A673 (cell line): ENCODE results near the gene DDB1. TPM values are rescaled to one million over a fixed set of nuclear protein-coding genes. Genes with fewer than 3 reads are reported as not detected.

ENCODE experiments used
- BruUV-seq: library from RNA; stranded (reverse); fragments of 400-500 nt; replicated peaks from 2 replicates; lab custom pipeline; 2021; lab: Mats Ljungman, UMichigan
- CTCF ChIA-PET: fragments of 300-600 bp; sonication (Branson Sonifier 250); formaldehyde crosslinking; loops from one replicate; lab custom pipeline; 2022; ENCODE audit warnings: antibody characterized with exemption; lab: Charles Lee
- POLR2A ChIA-PET: fragments of 300-600 bp; sonication (Branson Sonifier 250); formaldehyde crosslinking; loops from one replicate; lab custom pipeline; 2022; ENCODE audit warnings: antibody characterized with exemption; ENCODE audit not compliant: low non-redundant PET; lab: Charles Lee
- DNase-seq: peaks from one replicate; pipeline ENCODE4 v3.0.0-alpha.2; 2015; ENCODE audit warnings: low spot score
- H3K27ac ChIP-seq: fragments of 200-600 bp; sonication (generic); 2 replicates; pipeline ENCODE4 v1.5.1; 2016; ENCODE audit warnings: mixed run types, low read depth, mild to moderate bottlenecking, mixed read lengths, antibody characterized with exemption, low read length; ENCODE audit not compliant: poor library complexity, severe bottlenecking
- H3K27me3 ChIP-seq: fragments of 200-600 bp; sonication (generic); replicated peaks from 2 replicates; pipeline ENCODE4 v1.6.1; 2017; ENCODE audit warnings: mixed run types, low read depth, mild to moderate bottlenecking, mixed read lengths, antibody characterized with exemption, low read length; ENCODE audit not compliant: insufficient read depth, poor library complexity
- H3K36me3 ChIP-seq: fragments of 200-600 bp; sonication (generic); 2 replicates; pipeline ENCODE4 v1.6.1; 2016; ENCODE audit warnings: mixed run types, mild to moderate bottlenecking, mixed read lengths, antibody characterized with exemption, low read length; ENCODE audit not compliant: insufficient read depth, poor library complexity, severe bottlenecking
- H3K4me1 ChIP-seq: fragments of 200-600 bp; sonication (generic); 2 replicates; pipeline ENCODE4 v1.6.1; 2017; ENCODE audit warnings: mixed run types, mild to moderate bottlenecking, mixed read lengths, antibody characterized with exemption, low read length; ENCODE audit not compliant: insufficient read depth, poor library complexity, severe bottlenecking
- H3K4me3 ChIP-seq: fragments of 200-600 bp; sonication (generic); 2 replicates; pipeline ENCODE4 v1.5.1; 2016; ENCODE audit warnings: low read depth, mixed run types, mild to moderate bottlenecking, mixed read lengths, low read length; ENCODE audit not compliant: poor library complexity, severe bottlenecking
- H3K9me3 ChIP-seq: fragments of 200-600 bp; sonication (generic); 2 replicates; pipeline ENCODE4 v1.6.1; 2016; ENCODE audit warnings: mixed run types, low read depth, mild to moderate bottlenecking, mixed read lengths, antibody characterized with exemption, low read length; ENCODE audit not compliant: poor library complexity, severe bottlenecking
- EZH2 ChIP-seq: fragments of 200-600 bp; sonication (generic); IDR thresholded peaks from 2 replicates; pipeline ENCODE4 v1.6.1; 2017; ENCODE audit warnings: borderline replicate concordance, low read depth, mild to moderate bottlenecking, mixed read lengths, antibody characterized with exemption, low read length; ENCODE audit not compliant: poor library complexity, severe bottlenecking
- intact Hi-C: fragments of 100-400 bp; cut with micrococcal nuclease; formaldehyde crosslinking; loops from one replicate; pipeline ENCODE4 v1.10.0; 2022; ENCODE audit not compliant: unreplicated experiment
- total RNA-seq: library from RNA; stranded (reverse); gene quantifications from 2 replicates; pipeline ENCODE4 v1.2.3, GENCODE V29; 2021
- TF ChIP-seq, protein P1 (sequence below): fragments of 300-800, 200-600 bp; sonication (generic); conservative IDR thresholded peaks from 2 replicates; pipeline ENCODE4 v1.5.1; 2017; ENCODE audit warnings: low read depth, mild to moderate bottlenecking, antibody characterized with exemption, low read length, moderate library complexity, mixed read lengths

Gene DDB1
- total RNA-seq, 1 experiment from 2014 or later, result 305 TPM

DNA sequence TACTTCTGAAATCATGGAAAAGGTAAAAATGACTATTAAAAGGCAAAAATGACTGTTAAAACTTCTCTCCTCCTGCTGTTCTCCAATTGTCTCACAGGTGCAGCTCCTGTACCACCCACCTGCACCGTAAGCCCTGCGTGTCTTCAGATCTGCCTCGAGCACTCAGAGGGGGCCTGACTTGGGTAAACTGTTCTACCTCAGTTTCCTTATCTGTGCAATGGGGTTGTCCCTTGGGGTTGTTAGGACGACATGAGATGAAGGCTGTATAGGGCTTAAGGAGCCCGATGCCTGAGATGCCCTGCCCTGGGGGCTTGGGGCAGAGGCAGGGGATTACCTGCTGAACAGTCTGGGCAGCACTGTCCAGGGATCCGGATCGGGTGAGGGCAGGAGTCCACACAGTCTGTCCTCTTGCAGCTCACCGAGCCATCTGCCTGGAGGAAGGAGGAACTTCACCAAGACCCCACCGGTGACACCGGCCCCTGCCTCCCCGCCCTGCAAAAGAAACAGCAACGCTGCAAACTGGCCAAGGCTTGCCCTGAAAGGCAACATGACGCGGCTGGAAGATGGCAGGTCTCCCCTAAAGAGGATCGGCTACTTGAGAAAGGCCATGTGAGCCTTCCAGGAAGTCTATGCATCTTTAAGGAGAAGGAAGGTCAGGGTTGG lies 64.2 kb downstream of the DDB1 start:
- Histone ChIP-seq H3K27ac (no peak overlapping the region), H3K27me3 (no peaks in the 10 kb centered on the region), H3K4me3 (no peak overlapping the region), H3K4me1 (no peaks in the 10 kb centered on the region), H3K36me3 (no peaks in the 10 kb centered on the region), H3K9me3 (no peaks in the 10 kb centered on the region)
- no TSS peak for BruUV-seq
- TF ChIP-seq, protein P1, sequence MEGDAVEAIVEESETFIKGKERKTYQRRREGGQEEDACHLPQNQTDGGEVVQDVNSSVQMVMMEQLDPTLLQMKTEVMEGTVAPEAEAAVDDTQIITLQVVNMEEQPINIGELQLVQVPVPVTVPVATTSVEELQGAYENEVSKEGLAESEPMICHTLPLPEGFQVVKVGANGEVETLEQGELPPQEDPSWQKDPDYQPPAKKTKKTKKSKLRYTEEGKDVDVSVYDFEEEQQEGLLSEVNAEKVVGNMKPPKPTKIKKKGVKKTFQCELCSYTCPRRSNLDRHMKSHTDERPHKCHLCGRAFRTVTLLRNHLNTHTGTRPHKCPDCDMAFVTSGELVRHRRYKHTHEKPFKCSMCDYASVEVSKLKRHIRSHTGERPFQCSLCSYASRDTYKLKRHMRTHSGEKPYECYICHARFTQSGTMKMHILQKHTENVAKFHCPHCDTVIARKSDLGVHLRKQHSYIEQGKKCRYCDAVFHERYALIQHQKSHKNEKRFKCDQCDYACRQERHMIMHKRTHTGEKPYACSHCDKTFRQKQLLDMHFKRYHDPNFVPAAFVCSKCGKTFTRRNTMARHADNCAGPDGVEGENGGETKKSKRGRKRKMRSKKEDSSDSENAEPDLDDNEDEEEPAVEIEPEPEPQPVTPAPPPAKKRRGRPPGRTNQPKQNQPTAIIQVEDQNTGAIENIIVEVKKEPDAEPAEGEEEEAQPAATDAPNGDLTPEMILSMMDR, result no peak
- TF ChIP-seq EZH2, result no peak
- ChIA-PET CTCF (no interaction called here), POLR2A (no interaction called here)
- intact Hi-C loops, result no loop called here
- DNase-seq, result no peak

DNA sequence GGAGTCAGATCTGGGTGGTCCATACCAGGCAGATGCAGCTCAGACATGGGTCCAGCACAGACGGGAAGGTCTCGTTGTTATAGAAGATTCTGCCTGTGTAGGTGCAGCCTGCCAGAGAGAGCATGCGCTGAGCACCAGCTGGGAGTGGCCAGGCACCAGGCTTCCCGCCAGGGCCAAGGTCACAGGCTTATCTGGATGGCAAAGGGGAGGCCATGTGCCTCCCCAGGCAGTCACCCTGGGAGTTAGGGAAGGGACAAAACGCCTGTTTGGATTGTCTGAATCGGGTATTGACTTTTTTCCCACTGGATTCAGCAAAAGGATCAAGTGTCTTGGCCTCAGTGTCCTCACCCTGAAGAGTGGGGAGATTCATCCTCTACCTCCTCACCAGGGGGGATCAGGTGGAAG lies 65.5 kb downstream of the DDB1 start:
- Histone ChIP-seq H3K9me3 (no peaks in the 10 kb centered on the region), H3K36me3 (no peaks in the 10 kb centered on the region), H3K4me3 (no peak overlapping the region), H3K27ac (no peak overlapping the region), H3K4me1 (no peaks in the 10 kb centered on the region), H3K27me3 (no peaks in the 10 kb centered on the region)
- CTCF ChIA-PET, result no interaction called here
- intact Hi-C loops, result no loop called here
- BruUV-seq, result no TSS peak
- no peak for DNase-seq
- POLR2A ChIA-PET, result no interaction called here
- TF ChIP-seq EZH2, result no peak
- TF ChIP-seq, protein P1, result no peak

DNA sequence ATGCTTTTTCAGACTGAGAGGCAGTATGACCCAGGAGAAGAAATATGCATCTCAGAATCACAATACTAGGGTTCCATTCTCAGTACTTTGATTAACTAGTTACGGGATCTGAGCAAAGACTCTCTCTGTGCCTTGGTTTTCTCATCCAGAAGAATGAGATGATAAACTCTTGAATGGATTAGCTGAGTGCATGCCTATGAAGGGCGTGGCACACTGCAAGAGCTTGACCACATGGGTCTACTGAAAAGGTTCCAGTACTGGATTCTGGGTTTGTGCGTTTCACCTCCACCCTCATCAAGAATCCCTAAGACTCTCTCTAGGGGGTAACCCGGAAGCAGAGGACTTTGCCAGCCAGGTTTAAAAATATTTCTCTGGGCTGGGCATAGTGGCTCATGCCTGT lies 66.3 kb downstream of the DDB1 start:
- no peak overlapping the region for H3K4me3 ChIP-seq
- TF ChIP-seq, protein P1, result no peak
- no peak for TF ChIP-seq EZH2
- intact Hi-C loops, result no loop called here
- H3K4me1 ChIP-seq, result no peaks in the 10 kb centered on the region
- no peak overlapping the region for H3K27ac ChIP-seq
- POLR2A ChIA-PET, result no interaction called here
- CTCF ChIA-PET, result no interaction called here
- DNase-seq, result no peak
- BruUV-seq, result no TSS peak
- H3K36me3 ChIP-seq, result no peaks in the 10 kb centered on the region
- no peaks in the 10 kb centered on the region for H3K27me3 ChIP-seq
- no peaks in the 10 kb centered on the region for H3K9me3 ChIP-seq
